HepG2 (cell line): Measurements from ENCODE around the gene HABP4. TPM values are rescaled to one million over a fixed set of nuclear protein-coding genes. Genes with fewer than 3 reads are reported as not detected.
A peak's percentile ranks its signal among the peaks of the same experiment; 100 is the strongest.

Experiments used
- ATAC-seq: fragments of 200-7000 bp; cut with Tn5 transposase; 3 replicates; pipeline ENCODE4 v1.9.1; 2020; ENCODE audit warnings: mild to moderate bottlenecking, moderate library complexity
- BruUV-seq: library from RNA; stranded (reverse); fragments of 400-500 nt; replicated peaks from 2 replicates; lab custom pipeline; 2021; lab: Mats Ljungman, UMichigan
- CTCF ChIA-PET: fragments of 300-600 bp; formaldehyde crosslinking; extraction: SDS; loops from one replicate; lab custom pipeline; 2021; ENCODE audit warnings: low total read pairs, inconsistent platforms, low intra/inter-chr PET ratio; lab: Yijun Ruan, JAX
- POLR2A ChIA-PET: fragments of 350-600 bp; sonication (Branson Sonifier 250); formaldehyde crosslinking; loops from one replicate; lab custom pipeline; 2020; ENCODE audit warnings: antibody characterized with exemption, inconsistent platforms; lab: Yijun Ruan, JAX
- DNase-seq: peaks from one replicate; pipeline ENCODE4 v3.0.0-alpha.2; 2015; ENCODE audit warnings: low spot score
- FAIRE-seq: peaks from 3 replicates; lab custom pipeline; 2011; peaks lifted over from hg19 to GRCh38; lab: Jason Lieb, UNC
- H2AFZ ChIP-seq: one replicate; pipeline ENCODE4 v1.6.1; 2011; ENCODE audit warnings: low read length, inconsistent platforms
- H3K27ac ChIP-seq: fragments of 300-600 bp; 3 replicates; pipeline ENCODE4 v1.8.0; 2011; ENCODE audit warnings: mixed run types, mild to moderate bottlenecking, mixed read lengths, low read length, inconsistent platforms; ENCODE audit not compliant: insufficient read depth; ENCODE audit errors: extremely low read length
- H3K27me3 ChIP-seq, 2 experiments: fragments of 200-600 bp in 1 of 2; 2 replicates in 1 of 2; 3 replicates in 1 of 2; pipeline versions ENCODE4 v1.6.0 to v1.8.0; 2011; ENCODE audit warnings: low read length in 2 of 2, mild to moderate bottlenecking in 2 of 2, moderate library complexity in 2 of 2, inconsistent platforms in 1 of 2; ENCODE audit not compliant: insufficient read depth in 2 of 2, control insufficient read depth in 1 of 2
- H3K36me3 ChIP-seq, 2 experiments: fragments of 200-600 bp in 1 of 2; replicated peaks in 1 of 2; 2 replicates in 1 of 2; 3 replicates in 1 of 2; pipeline versions ENCODE4 v1.5.1 to v1.8.0; 2011; ENCODE audit warnings: low read length in 2 of 2, inconsistent platforms in 1 of 2; ENCODE audit not compliant: insufficient read depth in 2 of 2, control insufficient read depth in 1 of 2
- H3K4me1 ChIP-seq: 2 replicates; pipeline ENCODE4 v1.5.1; 2012; ENCODE audit warnings: low read length, inconsistent platforms; ENCODE audit not compliant: insufficient read depth
- H3K4me2 ChIP-seq: 2 replicates; pipeline ENCODE4 v1.6.0; 2011; ENCODE audit warnings: low read depth, low read length, inconsistent platforms
- H3K4me3 ChIP-seq, 3 experiments: fragments of 200-600 bp in 1 of 3; sonication (generic), shearing (Covaris generic) in 1 of 3; replicated peaks in 1 of 3; 2 replicates each; pipeline ENCODE4 v1.5.1; 2011 to 2016; ENCODE audit warnings: low read length in 3 of 3, inconsistent platforms in 2 of 3, low read depth in 2 of 3, mild to moderate bottlenecking in 2 of 3, control low read depth in 1 of 3, mixed read lengths in 1 of 3; ENCODE audit not compliant: insufficient read depth in 1 of 3
- H3K79me2 ChIP-seq: one replicate; pipeline ENCODE4 v1.6.1; 2011; ENCODE audit warnings: low read length, inconsistent platforms; ENCODE audit not compliant: insufficient read depth
- H3K9ac ChIP-seq: 2 replicates; pipeline ENCODE4 v1.6.0; 2011; ENCODE audit warnings: mild to moderate bottlenecking, low read depth, low read length, inconsistent platforms; ENCODE audit not compliant: insufficient read depth
- H3K9me3 ChIP-seq: 2 replicates; pipeline ENCODE4 v1.5.1; 2012; ENCODE audit warnings: mild to moderate bottlenecking, low read length
- H4K20me1 ChIP-seq: 2 replicates; pipeline ENCODE4 v1.6.0; 2011; ENCODE audit warnings: inconsistent platforms, mild to moderate bottlenecking, low read length, moderate library complexity; ENCODE audit not compliant: insufficient read depth
- AGO2 ChIP-seq: fragments of 200-400 bp; formaldehyde crosslinking; optimal IDR thresholded peaks from 2 replicates; pipeline ENCODE3; 2017; ENCODE audit warnings: mild to moderate bottlenecking, low read depth, low read length, moderate library complexity
- CREB1 ChIP-seq, 2 experiments: fragments of 450-650 bp in 1 of 2; IDR thresholded peaks; 2 replicates each; pipeline ENCODE4 v1.6.1; 2016 to 2017; ENCODE audit warnings: control low read depth in 1 of 2, mild to moderate bottlenecking in 1 of 2, missing compliant biosample characterization in 1 of 2, missing genetic modification characterization in 1 of 2
- ELF3 ChIP-seq: IDR thresholded peaks from 2 replicates; pipeline ENCODE4 v1.6.1; 2016; ENCODE audit warnings: missing genetic modification reagents, missing compliant biosample characterization
- MXI1 ChIP-seq: IDR thresholded peaks from 3 replicates; pipeline ENCODE4 v1.6.1; 2012; ENCODE audit warnings: low read depth, low read length, inconsistent platforms, borderline replicate concordance
- POLR2A ChIP-seq, 2 experiments: IDR thresholded peaks; 2 replicates each; pipeline ENCODE4 v1.6.1; 2011; ENCODE audit warnings: low read depth in 2 of 2, low read length in 2 of 2, mild to moderate bottlenecking in 1 of 2, moderate library complexity in 1 of 2; ENCODE audit not compliant: insufficient read depth in 1 of 2
- ZNF101 ChIP-seq: sonication (generic); formaldehyde crosslinking; IDR thresholded peaks from 2 replicates; pipeline ENCODE4 v1.4.0; 2020; ENCODE audit warnings: mild to moderate bottlenecking, low read depth, missing genetic modification reagents, borderline replicate concordance
- ZNF451 ChIP-seq: sonication (generic); formaldehyde crosslinking; IDR thresholded peaks from 2 replicates; pipeline ENCODE4 v1.5.0; 2020; ENCODE audit warnings: mild to moderate bottlenecking, missing genetic modification reagents
- ZNF766 ChIP-seq: sonication (generic); formaldehyde crosslinking; IDR thresholded peaks from 2 replicates; pipeline ENCODE4 v1.5.0; 2020; ENCODE audit warnings: missing genetic modification reagents, borderline replicate concordance
- ZNF788 ChIP-seq: sonication (generic); formaldehyde crosslinking; IDR thresholded peaks from 2 replicates; pipeline ENCODE4 v1.5.0; 2020; ENCODE audit warnings: mild to moderate bottlenecking, missing genetic modification reagents, borderline replicate concordance
- ZSCAN20 ChIP-seq: sonication (generic); formaldehyde crosslinking; IDR thresholded peaks from 2 replicates; pipeline ENCODE4 v1.4.0; 2020; ENCODE audit warnings: missing genetic modification reagents, mild to moderate bottlenecking, borderline replicate concordance
- WGBS: methylation state at CpG from one replicate; pipeline ENCODE4 v1.1.6; 2017; ENCODE audit warnings: low lambda C conversion rate; 5-methylcytosine and 5-hydroxymethylcytosine counted together
- in situ Hi-C: cut with HindIII; loops from 2 replicates; pipeline ENCODE4 v1.10.0; 2017; ENCODE audit warnings: low pct_unique_long_range_greater_than_20kb; ENCODE audit not compliant: extremely low pct_ligation_motif_present
- intact Hi-C: fragments of 100-400 bp; cut with micrococcal nuclease; formaldehyde crosslinking; loops from one replicate; pipeline ENCODE4 v1.10.0; 2022; ENCODE audit not compliant: unreplicated experiment
- polyA plus RNA-seq, 8 experiments: library from polyadenylated mRNA; depleted of rRNA in 3 of 8; stranded (reverse) in 7 of 8; unstranded in 1 of 8; fragments of >200 nt; fragmentation: Illumina TruSeq in 4 of 8; extraction: Trizol in 4 of 8; gene quantifications; 2 replicates each; pipeline versions ENCODE4 v1.2.1 to v1.2.3, GENCODE V29; 2011 to 2016; ENCODE audit warnings: low read depth in 4 of 8, missing spikeins in 1 of 8, mixed read lengths in 1 of 8; ENCODE audit not compliant: insufficient read depth in 1 of 8
- total RNA-seq, 5 experiments: library from RNA; depleted of rRNA; stranded (reverse); fragments of >200 nt; fragmentation: Illumina TruSeq; extraction: Trizol; gene quantifications; 2 replicates each; pipeline ENCODE4 v1.2.3, GENCODE V29; 2016; ENCODE audit warnings: low read depth in 1 of 5
- TF ChIP-seq, protein P1 (sequence below): sonication (generic); formaldehyde crosslinking; IDR thresholded peaks from 2 replicates; pipeline ENCODE4 v1.4.0; 2020; ENCODE audit warnings: mild to moderate bottlenecking, missing genetic modification reagents
- TF ChIP-seq, protein P2 (sequence below): sonication (generic); formaldehyde crosslinking; IDR thresholded peaks from 2 replicates; pipeline ENCODE4 v1.5.1; 2020; ENCODE audit warnings: mild to moderate bottlenecking, missing genetic modification reagents, moderate library complexity

HABP4 gene
- total and polyA plus RNA-seq, 2 of the 13 experiments (the other 11 are each of a cell fraction or from before 2014, with no cell fraction given) = 14.3 to 26.6 TPM

DNA sequence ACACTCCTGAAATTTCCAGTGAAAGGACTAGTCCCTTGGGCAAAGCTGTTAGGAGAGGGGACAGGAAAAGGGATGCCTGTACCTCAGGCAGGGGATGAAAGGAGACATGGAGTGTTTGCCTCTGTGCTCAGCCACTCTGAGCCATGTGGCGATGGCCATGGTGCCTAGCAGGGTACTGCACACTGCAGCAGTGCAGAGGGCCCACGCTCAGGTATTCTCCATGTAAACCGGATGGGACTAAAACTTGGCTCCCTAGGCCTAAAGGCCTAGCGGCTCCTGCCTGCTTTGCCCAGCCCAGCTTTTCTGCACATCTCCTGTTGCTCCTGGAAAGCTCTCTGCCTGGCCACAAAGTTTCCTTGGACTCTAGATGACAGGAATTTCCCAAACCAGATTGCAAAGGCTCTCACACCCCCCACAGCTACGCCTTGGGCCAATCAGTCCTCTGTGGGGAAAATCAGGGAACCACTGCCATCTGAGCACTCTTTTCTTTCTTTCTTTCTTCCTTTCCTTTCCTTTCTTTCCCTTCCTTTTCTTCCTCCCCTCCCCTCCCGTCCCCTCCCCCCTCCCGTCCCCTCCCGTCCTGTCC, 44.3 kb downstream of the HABP4 start:
- in situ Hi-C loops (no loop called here), intact Hi-C loops (loop anchor here (5.0 kb wide), 2 partner anchors 157 to 158 kb away; no protein-coding TSS in a partner anchor)
- ATAC-seq (no peak), DNase-seq (no peak), FAIRE-seq (no peak)
- H3K4me1 ChIP-seq = peaks cover 53% of the 10 kb centered on the region
- H2AFZ ChIP-seq = no peak overlapping the region
- peak overlapping the region; percentile 98 for H3K27ac ChIP-seq
- no peaks in the 10 kb centered on the region for H3K27me3 ChIP-seq
- no peak overlapping the region for H3K4me3 ChIP-seq
- no TSS peak for BruUV-seq
- H3K79me2 ChIP-seq = no peaks in the 10 kb centered on the region
- H3K4me2 ChIP-seq = no peak overlapping the region
- peaks cover 5 to 7% of the 10 kb centered on the region in 2 experiments for H3K36me3 ChIP-seq
- ChIA-PET CTCF (no interaction called here), POLR2A (interaction anchor here (1.0 kb wide), 1 partner anchor 9 kb away, joined by 4 read pairs; no protein-coding TSS in a partner anchor)
- H3K9me3 ChIP-seq = no peaks in the 10 kb centered on the region
- H3K9ac ChIP-seq = 0 out of 2 replicates have a peak overlapping the region, but pooled peaks have one; percentile 5
- 92% methylated on average over 7 of the region's 8 CpGs for WGBS
- H4K20me1 ChIP-seq = no peaks in the 10 kb centered on the region
- TF ChIP-seq ZSCAN20 (CRISPR knock-in tag) (no peak), CREB1 (IDR thresholded peaks at IDR 0.05) (no peak), CREB1 (CRISPR knock-in tag; IDR thresholded peaks at IDR 0.05) (no peak), ZNF788 (CRISPR knock-in tag) (no peak), AGO2 (peak; percentile 4), ZNF766 (CRISPR knock-in tag) (no peak), MXI1 (no peak), POLR2A (IDR thresholded peaks at IDR 0.05; ENCODE audit: insufficient read depth in 1 of 2, low read depth in 2 of 2, low read length in 2 of 2) (peak in 1 of 2 experiments; percentile 38; a peak in 1 of 4 replicates), ELF3 (CRISPR knock-in tag) (no peak), ZNF451 (no peak), ZNF101 (CRISPR knock-in tag) (no peak)
- TF ChIP-seq, protein P1, sequence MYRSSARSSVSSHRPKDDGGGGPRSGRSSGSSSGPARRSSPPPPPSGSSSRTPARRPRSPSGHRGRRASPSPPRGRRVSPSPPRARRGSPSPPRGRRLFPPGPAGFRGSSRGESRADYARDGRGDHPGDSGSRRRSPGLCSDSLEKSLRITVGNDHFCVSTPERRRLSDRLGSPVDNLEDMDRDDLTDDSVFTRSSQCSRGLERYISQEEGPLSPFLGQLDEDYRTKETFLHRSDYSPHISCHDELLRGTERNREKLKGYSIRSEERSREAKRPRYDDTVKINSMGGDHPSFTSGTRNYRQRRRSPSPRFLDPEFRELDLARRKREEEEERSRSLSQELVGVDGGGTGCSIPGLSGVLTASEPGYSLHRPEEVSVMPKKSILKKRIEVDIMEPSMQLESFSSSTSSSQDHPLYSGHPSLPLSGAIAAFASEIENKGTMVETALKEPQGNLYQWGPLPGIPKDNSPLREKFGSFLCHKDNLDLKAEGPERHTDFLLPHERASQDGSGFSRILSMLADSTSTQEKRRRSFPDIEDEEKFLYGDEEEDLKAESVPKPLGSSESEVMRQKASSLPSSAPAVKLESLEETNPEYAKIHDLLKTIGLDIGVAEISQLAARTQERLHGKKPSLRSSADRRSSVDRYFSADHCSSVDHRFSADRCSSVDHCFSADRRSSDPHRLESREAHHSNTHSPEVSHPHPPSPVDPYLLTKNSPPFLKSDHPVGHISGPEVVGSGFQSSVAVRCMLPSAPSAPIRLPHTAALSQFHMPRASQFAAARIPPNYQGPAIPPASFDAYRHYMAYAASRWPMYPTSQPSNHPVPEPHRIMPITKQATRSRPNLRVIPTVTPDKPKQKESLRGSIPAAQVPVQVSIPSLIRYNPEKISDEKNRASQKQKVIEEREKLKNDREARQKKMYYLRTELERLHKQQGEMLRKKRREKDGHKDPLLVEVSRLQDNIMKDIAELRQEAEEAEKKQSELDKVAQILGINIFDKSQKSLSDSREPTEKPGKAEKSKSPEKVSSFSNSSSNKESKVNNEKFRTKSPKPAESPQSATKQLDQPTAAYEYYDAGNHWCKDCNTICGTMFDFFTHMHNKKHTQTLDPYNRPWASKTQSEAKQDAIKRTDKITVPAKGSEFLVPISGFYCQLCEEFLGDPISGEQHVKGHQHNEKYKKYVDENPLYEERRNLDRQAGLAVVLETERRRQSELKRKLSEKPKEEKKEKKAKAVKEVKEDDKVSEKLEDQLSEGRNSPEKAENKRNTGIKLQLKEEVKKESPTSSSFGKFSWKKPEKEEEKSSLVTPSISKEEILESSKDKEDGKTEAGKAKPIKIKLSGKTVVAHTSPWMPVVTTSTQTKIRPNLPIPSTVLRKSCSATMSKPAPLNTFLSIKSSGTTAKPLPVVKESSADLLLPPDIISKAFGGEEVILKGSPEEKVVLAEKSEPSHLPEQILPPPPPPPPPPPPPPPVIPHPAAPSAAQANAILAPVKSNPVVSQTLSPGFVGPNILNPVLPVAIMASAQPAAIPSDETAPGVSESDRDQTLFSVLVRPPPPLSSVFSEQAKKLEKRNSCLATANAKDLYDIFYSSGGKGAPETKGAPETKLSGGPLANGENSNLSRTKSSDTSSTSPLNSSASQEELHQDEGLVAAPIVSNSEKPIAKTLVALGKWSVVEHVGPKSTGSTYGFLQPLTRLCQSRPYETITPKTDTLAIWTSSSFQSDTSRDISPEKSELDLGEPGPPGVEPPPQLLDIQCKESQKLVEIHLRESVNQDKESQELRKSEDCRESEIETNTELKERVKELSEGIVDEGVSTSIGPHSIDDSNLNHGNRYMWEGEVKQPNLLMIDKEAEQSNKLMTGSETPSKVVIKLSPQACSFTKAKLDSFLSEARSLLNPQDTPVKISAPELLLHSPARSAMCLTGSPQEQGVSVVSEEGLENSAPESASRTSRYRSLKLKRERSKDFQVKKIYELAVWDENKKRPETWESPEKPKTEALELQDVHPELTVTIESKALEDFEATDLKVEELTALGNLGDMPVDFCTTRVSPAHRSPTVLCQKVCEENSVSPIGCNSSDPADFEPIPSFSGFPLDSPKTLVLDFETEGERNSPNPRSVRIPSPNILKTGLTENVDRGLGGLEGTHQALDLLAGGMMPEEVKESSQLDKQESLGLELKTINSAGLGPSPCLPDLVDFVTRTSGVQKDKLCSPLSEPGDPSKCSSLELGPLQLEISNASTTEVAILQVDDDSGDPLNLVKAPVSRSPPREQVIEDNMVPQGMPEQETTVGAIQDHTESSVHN (CRISPR knock-in tag) = no peak
- TF ChIP-seq, protein P2, sequence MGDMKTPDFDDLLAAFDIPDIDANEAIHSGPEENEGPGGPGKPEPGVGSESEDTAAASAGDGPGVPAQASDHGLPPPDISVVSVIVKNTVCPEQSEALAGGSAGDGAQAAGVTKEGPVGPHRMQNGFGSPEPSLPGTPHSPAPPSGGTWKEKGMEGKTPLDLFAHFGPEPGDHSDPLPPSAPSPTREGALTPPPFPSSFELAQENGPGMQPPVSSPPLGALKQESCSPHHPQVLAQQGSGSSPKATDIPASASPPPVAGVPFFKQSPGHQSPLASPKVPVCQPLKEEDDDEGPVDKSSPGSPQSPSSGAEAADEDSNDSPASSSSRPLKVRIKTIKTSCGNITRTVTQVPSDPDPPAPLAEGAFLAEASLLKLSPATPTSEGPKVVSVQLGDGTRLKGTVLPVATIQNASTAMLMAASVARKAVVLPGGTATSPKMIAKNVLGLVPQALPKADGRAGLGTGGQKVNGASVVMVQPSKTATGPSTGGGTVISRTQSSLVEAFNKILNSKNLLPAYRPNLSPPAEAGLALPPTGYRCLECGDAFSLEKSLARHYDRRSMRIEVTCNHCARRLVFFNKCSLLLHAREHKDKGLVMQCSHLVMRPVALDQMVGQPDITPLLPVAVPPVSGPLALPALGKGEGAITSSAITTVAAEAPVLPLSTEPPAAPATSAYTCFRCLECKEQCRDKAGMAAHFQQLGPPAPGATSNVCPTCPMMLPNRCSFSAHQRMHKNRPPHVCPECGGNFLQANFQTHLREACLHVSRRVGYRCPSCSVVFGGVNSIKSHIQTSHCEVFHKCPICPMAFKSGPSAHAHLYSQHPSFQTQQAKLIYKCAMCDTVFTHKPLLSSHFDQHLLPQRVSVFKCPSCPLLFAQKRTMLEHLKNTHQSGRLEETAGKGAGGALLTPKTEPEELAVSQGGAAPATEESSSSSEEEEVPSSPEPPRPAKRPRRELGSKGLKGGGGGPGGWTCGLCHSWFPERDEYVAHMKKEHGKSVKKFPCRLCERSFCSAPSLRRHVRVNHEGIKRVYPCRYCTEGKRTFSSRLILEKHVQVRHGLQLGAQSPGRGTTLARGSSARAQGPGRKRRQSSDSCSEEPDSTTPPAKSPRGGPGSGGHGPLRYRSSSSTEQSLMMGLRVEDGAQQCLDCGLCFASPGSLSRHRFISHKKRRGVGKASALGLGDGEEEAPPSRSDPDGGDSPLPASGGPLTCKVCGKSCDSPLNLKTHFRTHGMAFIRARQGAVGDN (CRISPR knock-in tag) = peak; percentile 53
